ENCODE data around the gene PHYHD1.

Gene PHYHD1

DNA sequence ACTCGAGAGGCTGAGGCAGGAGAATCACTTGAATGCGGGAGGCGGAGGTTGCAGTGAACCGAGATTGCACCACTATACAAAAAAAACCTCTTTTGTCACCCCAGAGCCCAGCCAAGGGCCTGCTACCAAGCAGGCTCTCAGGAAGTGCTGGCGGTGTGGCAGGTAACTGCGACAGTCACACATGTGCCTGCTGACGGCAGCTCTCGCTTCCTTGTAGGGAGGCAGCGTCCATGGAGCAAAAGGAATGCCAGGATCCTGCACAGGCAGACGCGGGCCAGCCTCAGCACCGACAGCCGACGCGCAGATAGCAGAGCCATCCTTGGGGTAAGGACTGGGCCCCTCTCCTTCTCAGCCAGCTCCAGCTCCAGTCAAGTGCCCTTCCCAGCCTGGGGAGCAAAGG lies 35.0 kb upstream of the PHYHD1 start:
- TF ChIP-seq, protein P1, sequence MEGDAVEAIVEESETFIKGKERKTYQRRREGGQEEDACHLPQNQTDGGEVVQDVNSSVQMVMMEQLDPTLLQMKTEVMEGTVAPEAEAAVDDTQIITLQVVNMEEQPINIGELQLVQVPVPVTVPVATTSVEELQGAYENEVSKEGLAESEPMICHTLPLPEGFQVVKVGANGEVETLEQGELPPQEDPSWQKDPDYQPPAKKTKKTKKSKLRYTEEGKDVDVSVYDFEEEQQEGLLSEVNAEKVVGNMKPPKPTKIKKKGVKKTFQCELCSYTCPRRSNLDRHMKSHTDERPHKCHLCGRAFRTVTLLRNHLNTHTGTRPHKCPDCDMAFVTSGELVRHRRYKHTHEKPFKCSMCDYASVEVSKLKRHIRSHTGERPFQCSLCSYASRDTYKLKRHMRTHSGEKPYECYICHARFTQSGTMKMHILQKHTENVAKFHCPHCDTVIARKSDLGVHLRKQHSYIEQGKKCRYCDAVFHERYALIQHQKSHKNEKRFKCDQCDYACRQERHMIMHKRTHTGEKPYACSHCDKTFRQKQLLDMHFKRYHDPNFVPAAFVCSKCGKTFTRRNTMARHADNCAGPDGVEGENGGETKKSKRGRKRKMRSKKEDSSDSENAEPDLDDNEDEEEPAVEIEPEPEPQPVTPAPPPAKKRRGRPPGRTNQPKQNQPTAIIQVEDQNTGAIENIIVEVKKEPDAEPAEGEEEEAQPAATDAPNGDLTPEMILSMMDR (IDR thresholded peaks at IDR 0.05; ENCODE audit: borderline replicate concordance, insufficient read depth, low read depth, low read length): no peak
- H3K4me3 ChIP-seq (ENCODE audit: low read depth, low read length): no peak overlapping the region

- no peak overlapping the region for H3K4me3 ChIP-seq (ENCODE audit: low read depth, low read length)
- TF ChIP-seq, protein P1 (IDR thresholded peaks at IDR 0.05; ENCODE audit: borderline replicate concordance, insufficient read depth, low read depth, low read length): no peak
Observed at GRCh38 chr9:128886211-128886891, 34.4 kb upstream of the PHYHD1 start.

DNA sequence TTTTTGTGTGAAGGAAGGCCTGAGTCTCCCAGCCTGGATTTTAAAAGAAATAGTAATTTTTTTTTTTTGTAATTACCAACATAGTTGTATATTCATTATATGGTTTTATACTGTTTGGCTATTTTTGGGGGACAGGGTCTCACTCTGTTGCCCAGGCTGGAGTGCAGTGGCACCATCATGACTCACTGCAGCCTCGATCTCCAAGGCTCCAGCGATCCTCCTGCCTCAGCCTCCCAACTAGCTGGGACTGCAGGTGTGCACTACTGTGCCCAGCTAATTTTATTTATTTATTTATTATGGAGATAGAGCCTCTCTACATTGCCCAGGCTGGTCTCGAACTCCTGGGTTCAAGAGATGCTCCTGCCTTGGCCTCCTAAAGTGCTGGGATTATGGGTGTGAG lies 33.7 kb upstream of the PHYHD1 start:
- no peak overlapping the region for H3K4me3 ChIP-seq (ENCODE audit: low read depth, low read length)
- TF ChIP-seq, protein P1 (IDR thresholded peaks at IDR 0.05; ENCODE audit: borderline replicate concordance, insufficient read depth, low read depth, low read length): no peak

DNA sequence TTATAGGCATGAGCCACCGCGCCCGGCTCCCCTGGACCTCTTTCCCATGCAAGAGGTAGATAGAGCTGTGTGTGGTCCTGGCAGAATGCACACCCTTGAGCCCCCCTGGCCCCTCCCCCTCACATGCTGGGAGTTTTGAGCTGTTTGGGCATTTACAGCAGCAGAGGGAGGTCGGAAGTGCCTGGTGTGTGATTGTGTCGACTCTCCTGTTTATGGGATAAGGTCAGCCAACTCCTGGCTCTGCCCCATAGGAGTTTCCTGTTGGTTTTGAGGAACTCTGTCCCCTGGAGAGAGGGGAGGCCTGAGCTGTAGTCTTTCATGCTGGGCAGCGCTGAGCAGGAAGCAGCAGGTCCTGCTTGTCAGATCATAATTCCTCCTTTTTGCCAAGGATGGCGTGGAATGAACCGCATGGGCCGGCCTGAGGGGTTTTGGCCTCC lies 32.9 kb upstream of the PHYHD1 start:
- H3K4me3 ChIP-seq (ENCODE audit: low read depth, low read length): no peak overlapping the region
- TF ChIP-seq, protein P1 (IDR thresholded peaks at IDR 0.05; ENCODE audit: borderline replicate concordance, insufficient read depth, low read depth, low read length): no peak

DNA sequence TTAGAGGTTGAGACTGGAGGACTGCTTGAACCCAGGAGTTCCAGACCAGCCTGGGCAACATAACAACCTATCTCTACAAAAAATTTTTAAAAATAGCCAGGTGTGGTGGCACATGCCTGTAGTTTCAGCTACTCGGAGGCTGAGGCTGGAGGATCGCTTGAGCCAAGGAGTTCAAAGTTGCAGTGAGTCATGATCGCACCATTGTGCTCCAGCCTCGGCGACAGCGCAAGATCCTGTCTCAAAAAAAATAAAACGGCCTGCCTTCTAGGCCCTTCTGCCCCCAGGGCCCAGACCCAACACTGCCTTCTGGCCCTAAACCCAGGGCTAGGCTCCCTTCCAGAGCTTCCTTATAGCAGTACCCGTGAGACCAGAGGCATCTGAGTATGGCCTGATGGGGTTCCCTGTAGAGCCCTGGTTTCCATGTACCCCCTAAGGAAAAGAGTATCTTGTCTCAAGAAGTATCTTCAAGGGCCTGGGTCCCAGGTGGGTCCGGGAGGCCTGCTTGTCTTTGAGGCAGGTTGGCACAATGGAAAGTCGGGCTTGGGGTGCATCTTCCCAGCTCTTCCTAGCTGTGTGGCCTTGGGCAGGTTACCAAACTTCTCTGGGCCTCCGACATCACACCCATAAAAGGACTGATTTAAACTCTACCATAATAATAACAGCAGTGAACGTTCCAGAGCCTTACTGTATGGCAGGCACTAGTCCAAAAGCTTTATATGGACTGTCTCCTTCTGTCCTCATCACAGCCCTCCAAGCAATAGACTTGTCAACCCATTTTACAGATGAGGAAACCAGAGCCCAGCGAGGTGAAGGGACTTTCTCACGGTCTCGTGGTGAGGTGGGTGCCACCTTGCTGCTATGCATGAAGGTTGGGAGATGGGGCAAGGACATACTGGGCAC lies 29.2 kb upstream of the PHYHD1 start:
- TF ChIP-seq, protein P1 (IDR thresholded peaks at IDR 0.05; ENCODE audit: borderline replicate concordance, insufficient read depth, low read depth, low read length): no peak
- no peak overlapping the region for H3K4me3 ChIP-seq (ENCODE audit: low read depth, low read length)

- H3K4me3 ChIP-seq (ENCODE audit: low read depth, low read length): no peak overlapping the region
- TF ChIP-seq, protein P1 (IDR thresholded peaks at IDR 0.05; ENCODE audit: borderline replicate concordance, insufficient read depth, low read depth, low read length): no peak
Observed at GRCh38 chr9:128892221-128892921, 28.4 kb upstream of the PHYHD1 start.
